ENCODE results near the gene KCMF1. TPM values are rescaled to one million over a fixed set of nuclear protein-coding genes. Genes with fewer than 3 reads are reported as not detected.

The KCMF1 gene
- total and polyA plus RNA-seq, 7 donors: 74.6 to 374 (median 148) TPM

DNA sequence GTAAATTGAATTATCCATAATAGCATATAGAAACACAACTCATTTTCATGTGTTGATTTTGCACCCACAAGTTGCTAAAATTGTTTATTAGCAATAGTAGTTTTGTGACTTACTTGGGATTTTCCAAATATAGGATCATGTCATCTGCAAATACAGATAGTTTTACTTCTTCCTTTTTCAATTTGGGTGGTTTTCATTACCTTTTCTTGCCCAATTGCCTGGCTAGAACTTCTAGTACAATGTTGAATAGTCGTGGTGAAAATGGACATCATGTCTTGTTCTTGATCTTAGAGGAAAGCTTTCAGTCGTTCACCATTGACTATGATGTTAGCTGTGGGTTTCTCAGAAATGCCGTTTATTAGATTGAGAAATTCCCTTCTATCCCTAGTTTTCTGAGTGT, 102.1 kb downstream of the KCMF1 start:
- Histone ChIP-seq H3K4me3 (no peak overlapping the region), H3K9me3 (no peaks in the 10 kb centered on the region), H3K4me1 (no peaks in the 10 kb centered on the region), H3K27ac (no peak overlapping the region), H3K36me3 (ENCODE audit: insufficient read depth in 1 of 2, low read depth in 1 of 2) (no peaks in the 10 kb centered on the region), H3K27me3 (ENCODE audit: insufficient read depth in 3 of 3, low read length in 2 of 3) (peaks cover 0 to 9% (median 0%) of the 10 kb centered on the region in 3 donors)
- WGBS, 3 donors: 69 to 80% (median 76%) methylated on average over 3 of the region's 3 CpGs
- ATAC-seq (no peak), DNase-seq (no peak)
- intact Hi-C loops (cut with DNase I): no loop called here
- TF ChIP-seq CTCF (IDR thresholded peaks at IDR 0.05): no peak

DNA sequence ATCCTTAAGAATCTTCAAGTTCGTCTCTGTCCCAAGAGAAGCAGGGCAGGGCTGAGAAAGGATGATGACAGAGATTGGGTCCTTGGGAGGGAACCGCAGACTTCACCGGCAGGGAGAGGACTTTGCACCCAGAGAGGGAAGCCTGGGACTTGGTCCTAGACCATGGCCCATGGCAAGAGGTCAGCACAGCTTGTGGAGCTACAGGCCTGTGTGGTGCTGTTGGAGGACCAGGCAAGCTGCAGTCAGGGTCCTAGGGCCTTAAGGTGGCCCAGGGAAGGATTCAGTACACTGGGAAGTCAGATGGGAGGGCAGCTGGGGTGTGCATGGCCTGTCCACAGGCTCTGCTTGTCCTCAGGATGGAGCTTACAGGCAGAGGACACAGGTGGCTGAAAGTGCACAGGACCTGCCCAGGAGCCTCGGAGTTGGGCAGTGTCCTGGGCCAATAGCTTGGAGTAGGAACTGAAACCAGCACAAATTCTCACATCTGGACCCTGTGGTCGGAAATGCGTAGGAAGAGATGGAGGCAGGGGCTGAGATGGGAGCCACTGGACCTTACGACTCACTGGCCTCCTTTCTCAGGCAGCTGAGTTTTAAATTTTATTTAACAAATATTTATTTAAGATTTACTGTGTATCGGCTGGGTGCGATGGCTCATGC, 105.8 kb downstream of the KCMF1 start:
- H3K36me3 ChIP-seq (ENCODE audit: insufficient read depth in 1 of 2, low read depth in 1 of 2): no peaks in the 10 kb centered on the region
- no peak for TF ChIP-seq CTCF (IDR thresholded peaks at IDR 0.05)
- H3K27me3 ChIP-seq (ENCODE audit: insufficient read depth in 3 of 3, low read length in 2 of 3): peaks cover 0 to 9% (median 0%) of the 10 kb centered on the region in 3 donors
- ATAC-seq (no peak), DNase-seq (no peak)
- H3K9me3 ChIP-seq: peaks cover 4% of the 10 kb centered on the region
- H3K4me3 ChIP-seq: no peak overlapping the region
- intact Hi-C loops (cut with DNase I): no loop called here
- H3K4me1 ChIP-seq: no peaks in the 10 kb centered on the region
- no peak overlapping the region for H3K27ac ChIP-seq
- 90 to 93% (median 90%) methylated on average over 9 of the region's 9 CpGs for WGBS, 3 donors

DNA sequence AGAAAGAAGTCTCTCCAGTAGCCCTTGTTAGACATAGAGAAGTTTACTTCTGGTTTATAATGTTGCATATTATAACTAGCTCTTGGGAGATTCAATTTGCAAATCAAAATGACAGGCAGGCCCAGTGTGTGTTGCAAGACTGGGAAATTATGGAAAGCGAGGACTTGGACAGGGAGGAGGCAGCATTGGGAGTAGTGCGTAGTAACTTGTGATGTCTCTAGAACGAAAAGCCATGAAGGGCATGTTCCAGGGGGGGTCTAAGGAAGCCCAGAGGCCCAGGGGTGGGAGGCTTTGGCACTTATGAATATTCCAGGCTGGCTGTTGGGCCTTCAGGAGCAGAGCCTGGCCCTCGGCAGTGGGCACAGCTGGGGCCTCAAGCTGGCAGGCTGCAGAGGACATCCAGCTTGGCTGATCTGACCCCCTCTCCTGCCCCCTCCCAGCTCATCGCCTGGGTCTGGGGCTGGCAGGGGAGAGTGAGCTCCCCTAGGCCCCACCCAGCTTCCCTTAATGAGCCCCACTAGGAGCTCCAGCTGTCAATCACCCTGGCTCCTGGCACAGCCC, 107.0 kb downstream of the KCMF1 start:
- no peak overlapping the region for H3K4me3 ChIP-seq
- no peak for TF ChIP-seq CTCF (IDR thresholded peaks at IDR 0.05)
- no peak for ATAC-seq
- WGBS, 3 donors: 73 to 85% (median 81%) methylated on average over 5 of the region's 5 CpGs
- H3K27me3 ChIP-seq (ENCODE audit: insufficient read depth in 3 of 3, low read length in 2 of 3): peaks cover 0 to 9% (median 0%) of the 10 kb centered on the region in 3 donors
- H3K36me3 ChIP-seq (ENCODE audit: insufficient read depth in 1 of 2, low read depth in 1 of 2): no peaks in the 10 kb centered on the region
- no peak for DNase-seq
- intact Hi-C loops (cut with DNase I): no loop called here
- H3K4me1 ChIP-seq: no peaks in the 10 kb centered on the region
- no peak overlapping the region for H3K27ac ChIP-seq
- peaks cover 7% of the 10 kb centered on the region for H3K9me3 ChIP-seq

GRCh38 chr2:85078536-85078935, 107.6 kb downstream of the KCMF1 start:
- H3K27ac ChIP-seq: no peak overlapping the region
- ATAC-seq (no peak), DNase-seq (no peak)
- 82 to 88% (median 82%) methylated on average over 5 of the region's 5 CpGs for WGBS, 3 donors
- peaks cover 7% of the 10 kb centered on the region for H3K9me3 ChIP-seq
- H3K36me3 ChIP-seq (ENCODE audit: insufficient read depth in 1 of 2, low read depth in 1 of 2): no peaks in the 10 kb centered on the region
- no peak overlapping the region for H3K4me3 ChIP-seq
- H3K27me3 ChIP-seq (ENCODE audit: insufficient read depth in 3 of 3, low read length in 2 of 3): peaks cover 0 to 9% (median 0%) of the 10 kb centered on the region in 3 donors
- intact Hi-C loops (cut with DNase I): no loop called here
- no peaks in the 10 kb centered on the region for H3K4me1 ChIP-seq
- TF ChIP-seq CTCF (IDR thresholded peaks at IDR 0.05): no peak

GRCh38 chr2:85083092-85083491, 112.1 kb downstream of the KCMF1 start:
- no peak for ATAC-seq
- Histone ChIP-seq H3K9me3 (peaks cover 7% of the 10 kb centered on the region), H3K4me1 (no peaks in the 10 kb centered on the region), H3K27ac (no peak overlapping the region), H3K27me3 (ENCODE audit: insufficient read depth in 3 of 3, low read length in 2 of 3) (peaks cover 0 to 5% (median 0%) of the 10 kb centered on the region in 3 donors), H3K36me3 (ENCODE audit: insufficient read depth in 1 of 2, low read depth in 1 of 2) (no peaks in the 10 kb centered on the region), H3K4me3 (no peak overlapping the region)
- TF ChIP-seq CTCF (IDR thresholded peaks at IDR 0.05): no peak
- intact Hi-C loops (cut with DNase I): no loop called here
- DNase-seq: no peak

Measured in psoas muscle (tissue), 8 donors.